HCT116 (cell line): Measurements from ENCODE around the gene GPRIN1. TPM values are rescaled to one million over a fixed set of nuclear protein-coding genes. Genes with fewer than 3 reads are reported as not detected.

ENCODE experiments used
- ATAC-seq: fragments of 200-7000 bp; cut with Tn5 transposase; 2 replicates; pipeline ENCODE4 v1.9.1; 2020; ENCODE audit warnings: mild to moderate bottlenecking, moderate library complexity
- BruUV-seq: library from RNA; stranded (reverse); fragments of 400-500 nt; replicated peaks from 2 replicates; lab custom pipeline; 2021; lab: Mats Ljungman, UMichigan
- CTCF ChIA-PET: fragments of 300-600 bp; sonication (Branson Sonifier 250); formaldehyde crosslinking; loops from one replicate; lab custom pipeline; 2021; ENCODE audit warnings: antibody characterized with exemption; lab: Charles Lee
- POLR2A ChIA-PET: fragments of 300-600, 350-600 bp; sonication (Branson Sonifier 250); formaldehyde crosslinking; loops from one replicate; lab custom pipeline; 2021; ENCODE audit warnings: antibody characterized with exemption; lab: Charles Lee
- RAD21 ChIA-PET, 2 experiments: fragments of 300-600 bp; sonication (Branson Sonifier 250); formaldehyde crosslinking; loops; one replicate each; lab custom pipeline; 2023; ENCODE audit warnings: low total read pairs in 2 of 2; ENCODE audit not compliant: uncharacterized antibody in 2 of 2, unreplicated experiment in 2 of 2, low non-redundant PET in 1 of 2; lab: Charles Lee
- DNase-seq: peaks from one replicate; pipeline ENCODE4 v3.0.0-alpha.2; 2010; ENCODE audit warnings: low read depth, low spot score
- H2AFZ ChIP-seq: fragments of 200-600 bp; shearing (Covaris generic), sonication (generic); 2 replicates; pipeline ENCODE4 v1.6.1; 2017; ENCODE audit warnings: low read depth, mixed run types, mixed read lengths, antibody characterized with exemption, low read length; ENCODE audit not compliant: poor library complexity, severe bottlenecking
- H3K27ac ChIP-seq: 2 replicates; pipeline ENCODE4 v1.5.1; 2012; ENCODE audit warnings: low read depth, low read length
- H3K27me3 ChIP-seq: fragments of 200-600 bp; sonication (generic); 2 replicates; pipeline ENCODE4 v1.6.1; 2016; ENCODE audit warnings: mixed run types, low read length, mixed read lengths; ENCODE audit not compliant: insufficient read depth
- H3K36me3 ChIP-seq, 2 experiments: fragments of 200-500 bp in 1 of 2; fragments of 200-600 bp in 1 of 2; sonication (Bioruptor generic) in 1 of 2; sonication (generic) in 1 of 2; 2 replicates each; pipeline versions ENCODE4 v1.5.1 to v1.6.1; 2014 to 2016; ENCODE audit warnings: low read length in 2 of 2, inconsistent platforms in 1 of 2, mixed read lengths in 1 of 2, mixed run types in 1 of 2; ENCODE audit not compliant: insufficient read depth in 2 of 2, control insufficient read depth in 1 of 2
- H3K4me1 ChIP-seq, 2 experiments: fragments of 200-600 bp in 1 of 2; sonication (generic) in 1 of 2; 2 replicates each; pipeline versions ENCODE4 v1.5.1 to v1.6.1; 2012 to 2017; ENCODE audit warnings: low read length in 2 of 2, inconsistent platforms in 1 of 2, mild to moderate bottlenecking in 1 of 2, mixed read lengths in 1 of 2, mixed run types in 1 of 2, moderate library complexity in 1 of 2; ENCODE audit not compliant: insufficient read depth in 2 of 2, control insufficient read depth in 1 of 2
- H3K4me2 ChIP-seq: fragments of 200-600 bp; sonication (generic); 2 replicates; pipeline ENCODE4 v1.6.1; 2017; ENCODE audit warnings: mixed run types, low read length, mixed read lengths
- H3K4me3 ChIP-seq, 2 experiments: fragments of 200-600 bp in 1 of 2; sonication (generic) in 1 of 2; replicated peaks in 1 of 2; 2 replicates each; pipeline ENCODE4 v1.5.1; 2011 to 2016; ENCODE audit warnings: low read length in 2 of 2, control low read depth in 1 of 2, low read depth in 1 of 2, mild to moderate bottlenecking in 1 of 2, mixed read lengths in 1 of 2, mixed run types in 1 of 2
- H3K79me2 ChIP-seq: fragments of 200-600 bp; sonication (generic); 2 replicates; pipeline ENCODE4 v1.6.1; 2017; ENCODE audit warnings: mild to moderate bottlenecking, mixed run types, low read length, moderate library complexity, mixed read lengths; ENCODE audit not compliant: insufficient read depth
- H3K9ac ChIP-seq: fragments of 200-600 bp; sonication (generic); 2 replicates; pipeline ENCODE4 v1.6.1; 2016; ENCODE audit warnings: low read length, mixed read lengths
- H3K9me2 ChIP-seq: fragments of 200-600 bp; sonication (generic), shearing (Covaris generic); 2 replicates; pipeline ENCODE4 v1.6.1; 2017; ENCODE audit warnings: mixed run types, mild to moderate bottlenecking, moderate library complexity; ENCODE audit not compliant: insufficient read depth
- H3K9me3 ChIP-seq, 2 experiments: fragments of 200-500 bp in 1 of 2; fragments of 200-600 bp in 1 of 2; sonication (Bioruptor generic) in 1 of 2; sonication (generic) in 1 of 2; 2 replicates each; pipeline ENCODE4 v1.6.1; 2014 to 2017; ENCODE audit warnings: low read length in 2 of 2, mixed read lengths in 2 of 2, inconsistent platforms in 1 of 2, low read depth in 1 of 2, mild to moderate bottlenecking in 1 of 2, mixed run types in 1 of 2, moderate library complexity in 1 of 2; ENCODE audit not compliant: control insufficient read depth in 1 of 2, insufficient read depth in 1 of 2
- H4K20me1 ChIP-seq: fragments of 200-600 bp; sonication (generic), shearing (Covaris generic); 2 replicates; pipeline ENCODE4 v1.6.1; 2017; ENCODE audit warnings: mixed run types, mild to moderate bottlenecking, moderate library complexity; ENCODE audit not compliant: insufficient read depth
- EGR1 ChIP-seq: IDR thresholded peaks from 2 replicates; pipeline ENCODE4 v1.6.1; 2012; ENCODE audit warnings: low read depth
- ELF1 ChIP-seq: IDR thresholded peaks from 2 replicates; pipeline ENCODE4 v1.6.1; 2012; ENCODE audit warnings: low read depth, borderline replicate concordance
- EZH2 ChIP-seq: fragments of 200-600 bp; sonication (generic); IDR thresholded peaks from 2 replicates; pipeline ENCODE4 v1.6.1; 2017; ENCODE audit warnings: antibody characterized with exemption, mixed run types
- FOSL1 ChIP-seq: IDR thresholded peaks from 2 replicates; pipeline ENCODE4 v1.6.1; 2012; ENCODE audit warnings: low read depth
- JUND ChIP-seq: IDR thresholded peaks from 2 replicates; pipeline ENCODE4 v1.6.1; 2012
- MAX ChIP-seq: IDR thresholded peaks from 2 replicates; pipeline ENCODE4 v1.6.1; 2012
- RAD21 ChIP-seq: IDR thresholded peaks from 2 replicates; pipeline ENCODE4 v1.6.1; 2012; ENCODE audit warnings: low read depth, mild to moderate bottlenecking
- REST ChIP-seq: IDR thresholded peaks from 2 replicates; pipeline ENCODE4 v1.6.1; 2012; ENCODE audit warnings: low read depth
- SIN3A ChIP-seq: IDR thresholded peaks from 2 replicates; pipeline ENCODE4 v1.6.1; 2012; ENCODE audit warnings: low read depth
- TCF7L2 ChIP-seq: IDR thresholded peaks from 2 replicates; pipeline ENCODE4 v1.7.0; 2011; ENCODE audit warnings: borderline replicate concordance, inconsistent platforms; ENCODE audit not compliant: insufficient read depth, insufficient read length; ENCODE audit errors: extremely low read depth
- YY1 ChIP-seq: IDR thresholded peaks from 2 replicates; pipeline ENCODE4 v1.6.1; 2011; ENCODE audit warnings: low read length, low read depth, moderate library complexity, mild to moderate bottlenecking; ENCODE audit not compliant: insufficient replicate concordance; ENCODE audit errors: extremely low read depth
- ZNF274 ChIP-seq: fragments of 200-500 bp; sonication (Bioruptor generic); IDR thresholded peaks from 2 replicates; pipeline ENCODE4 v1.6.1; 2014; ENCODE audit warnings: mild to moderate bottlenecking, low read depth, low read length, inconsistent platforms
- intact Hi-C: fragments of 100-400 bp; cut with micrococcal nuclease; formaldehyde crosslinking; loops from 2 replicates; pipeline ENCODE4 v1.10.0; 2022
- total RNA-seq: library from RNA; stranded (reverse); gene quantifications from one replicate; pipeline ENCODE4 v1.2.1, GENCODE V29; 2021; ENCODE audit not compliant: unreplicated experiment

The GPRIN1 gene
- total RNA-seq, 1 experiment from 2014 or later, result 14.2 TPM

- no peak overlapping the region for H3K4me2 ChIP-seq
- no peaks in the 10 kb centered on the region for H3K9me2 ChIP-seq
- no peak overlapping the region for H2AFZ ChIP-seq
- peaks cover 5% of the 10 kb centered on the region; the same call in 1 of the 2 replicates for H3K27me3 ChIP-seq
- DNase-seq (no peak), ATAC-seq (no peak)
- peaks cover 0 to 14% of the 10 kb centered on the region in 2 experiments; a peak in 2 of 4 replicates for H3K4me1 ChIP-seq
- BruUV-seq, result no TSS peak
- ChIA-PET POLR2A (no interaction called here), CTCF (no interaction called here), RAD21 (no interaction called here)
- H3K4me3 ChIP-seq, result no peak overlapping the region
- H3K27ac ChIP-seq, result no peak overlapping the region
- H3K9me3 ChIP-seq, result no peaks in the 10 kb centered on the region
- intact Hi-C loops, result no loop called here
- H3K79me2 ChIP-seq, result no peaks in the 10 kb centered on the region
- no peaks in the 10 kb centered on the region for H3K36me3 ChIP-seq
- no peaks in the 10 kb centered on the region for H4K20me1 ChIP-seq
- TF ChIP-seq RAD21, result no peak
- no peak for TF ChIP-seq JUND
- TF ChIP-seq TCF7L2, result no peak
- no peak for TF ChIP-seq EZH2
- no peak overlapping the region for H3K9ac ChIP-seq
These were observed 21.6 kb upstream of the GPRIN1 start for GRCh38 chr5:176631383-176632200.

- H3K27me3 ChIP-seq, result peaks cover 5% of the 10 kb centered on the region; the same call in 1 of the 2 replicates
- no peaks in the 10 kb centered on the region for H3K36me3 ChIP-seq
- H3K27ac ChIP-seq, result no peak overlapping the region
- H2AFZ ChIP-seq, result no peak overlapping the region
- ATAC-seq, result no peak
- RAD21 ChIA-PET, result no interaction called here
- no peak for DNase-seq
- no peak overlapping the region for H3K9ac ChIP-seq
- POLR2A ChIA-PET, result no interaction called here
- no peaks in the 10 kb centered on the region for H3K9me2 ChIP-seq
- no peak overlapping the region for H3K4me3 ChIP-seq
- intact Hi-C loops, result no loop called here
- no peaks in the 10 kb centered on the region for H3K9me3 ChIP-seq
- peaks cover 0 to 18% of the 10 kb centered on the region in 2 experiments; a peak in 2 of 4 replicates for H3K4me1 ChIP-seq
- H4K20me1 ChIP-seq, result no peaks in the 10 kb centered on the region
- H3K4me2 ChIP-seq, result no peak overlapping the region
- no TSS peak for BruUV-seq
- CTCF ChIA-PET, result no interaction called here
- H3K79me2 ChIP-seq, result no peaks in the 10 kb centered on the region
- TF ChIP-seq JUND (no peak), TCF7L2 (no peak), ELF1 (no peak), REST (no peak), SIN3A (no peak), FOSL1 (no peak), ZNF274 (no peak), EGR1 (no peak), RAD21 (no peak), YY1 (no peak), MAX (no peak)
These were observed 20.8 kb upstream of the GPRIN1 start for GRCh38 chr5:176630681-176631222.
